ENCODE data around the gene AP1G2. TPM values are rescaled to one million over a fixed set of nuclear protein-coding genes. Genes with fewer than 3 reads are reported as not detected.

The AP1G2 gene
- total and polyA plus RNA-seq, 2 of the 13 experiments (the other 11 are each of a cell fraction or from before 2014, with no cell fraction given): 96.9 to 611 TPM

DNA sequence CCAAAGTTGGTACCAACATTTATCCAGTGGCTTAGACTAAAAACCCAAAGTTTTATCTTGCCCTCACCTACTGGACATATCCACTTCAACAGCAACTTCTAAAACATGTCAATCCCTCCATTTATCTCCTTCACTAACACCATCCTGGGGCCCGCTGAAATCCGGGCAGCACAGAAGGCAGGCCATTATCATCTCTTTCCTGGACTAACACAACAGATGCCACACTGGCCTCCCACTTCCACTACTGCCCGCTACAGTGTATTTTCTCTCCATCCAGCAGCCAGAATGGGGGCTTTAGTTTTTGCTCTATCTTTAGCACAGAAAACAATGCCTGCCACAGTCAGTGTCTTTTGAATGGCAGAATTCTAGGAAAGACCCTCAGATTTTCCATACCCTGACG is 31.6 kb downstream of the AP1G2 start (continued):
- TF ChIP-seq, protein P1, sequence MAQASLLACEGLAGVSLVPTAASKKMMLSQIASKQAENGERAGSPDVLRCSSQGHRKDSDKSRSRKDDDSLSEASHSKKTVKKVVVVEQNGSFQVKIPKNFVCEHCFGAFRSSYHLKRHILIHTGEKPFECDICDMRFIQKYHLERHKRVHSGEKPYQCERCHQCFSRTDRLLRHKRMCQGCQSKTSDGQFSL (CRISPR knock-in tag; IDR thresholded peaks at IDR 0.05): no peak
- TF ChIP-seq SRF (IDR thresholded peaks at IDR 0.05; ENCODE audit: low read depth, low read length) (no peak), ZNF780A (CRISPR knock-in tag; IDR thresholded peaks at IDR 0.05) (no peak)

GRCh38 chr14:23533652-23534435 is 33.7 kb downstream of the AP1G2 start:
- H4K20me1 ChIP-seq (ENCODE audit: insufficient read depth, low read length): no peaks in the 10 kb centered on the region
- H3K9ac ChIP-seq (ENCODE audit: insufficient read depth, low read depth, low read length): no peak overlapping the region
- no peaks in the 10 kb centered on the region for H3K4me1 ChIP-seq (ENCODE audit: insufficient read depth, low read length)
- no peaks in the 10 kb centered on the region for H3K36me3 ChIP-seq (replicated peaks in 1 of 2; ENCODE audit: control insufficient read depth in 1 of 2, insufficient read depth in 2 of 2, low read length in 2 of 2)
- 85% methylated on average over 16 of the region's 16 CpGs for WGBS (ENCODE audit: low lambda C conversion rate)
- no peak overlapping the region for H2AFZ ChIP-seq (ENCODE audit: low read length)
- in situ Hi-C loops (cut with HindIII; ENCODE audit: extremely low pct_ligation_motif_present, low pct_unique_long_range_greater_than_20kb) (no loop called here), intact Hi-C loops (cut with micrococcal nuclease; ENCODE audit: unreplicated experiment) (no loop called here)
- no peak overlapping the region for H3K4me2 ChIP-seq (ENCODE audit: low read depth, low read length)
- H3K9me3 ChIP-seq (ENCODE audit: low read length): no peaks in the 10 kb centered on the region
- ChIA-PET CTCF (ENCODE audit: low intra/inter-chr PET ratio, low total read pairs) (no interaction called here), POLR2A (no interaction called here)
- no peak overlapping the region for H3K4me3 ChIP-seq (replicated peaks in 1 of 3; ENCODE audit: insufficient read depth in 1 of 3, low read depth in 2 of 3, low read length in 3 of 3)
- no TSS peak for BruUV-seq (replicated peaks)
- FAIRE-seq (no peak), ATAC-seq (no peak), DNase-seq (ENCODE audit: low spot score) (no peak)
- H3K27ac ChIP-seq (ENCODE audit: extremely low read length, insufficient read depth, low read length): no peak overlapping the region
- H3K79me2 ChIP-seq (ENCODE audit: insufficient read depth, low read length): no peaks in the 10 kb centered on the region
- no peaks in the 10 kb centered on the region for H3K27me3 ChIP-seq (ENCODE audit: control insufficient read depth in 1 of 2, insufficient read depth in 2 of 2, low read length in 2 of 2)
- TF ChIP-seq ZNF296 (CRISPR knock-in tag; conservative IDR thresholded peaks at IDR 0.05): 0 out of 2 replicates have a peak, but pooled peaks have one; percentile 24
- TF ChIP-seq MYC (CRISPR knock-in tag; IDR thresholded peaks at IDR 0.05; ENCODE audit: borderline replicate concordance): 0 out of 2 replicates have a peak, but pooled peaks have one; percentile 8
- TF ChIP-seq ZNF510 (CRISPR knock-in tag; IDR thresholded peaks at IDR 0.05; ENCODE audit: low read depth): no peak
